AG09309 (cell line): Measurements from ENCODE around the gene SLC39A5.
A peak's percentile ranks its signal among the peaks of the same experiment; 100 is the strongest.
"Not testable (repeated sequence)": the region's sequence is repeated elsewhere in the genome, so short reads cannot be mapped to it uniquely, and the experiment has no call there.

Source experiments
- DNase-seq: peaks from one replicate; pipeline ENCODE4 v3.0.0-alpha.2; 2010; ENCODE audit warnings: low read depth
- H3K4me3 ChIP-seq: 2 replicates; pipeline ENCODE4 v1.5.1; 2011; ENCODE audit warnings: mild to moderate bottlenecking, low read depth, low read length, moderate library complexity; ENCODE audit not compliant: control insufficient read depth
- CTCF ChIP-seq: IDR thresholded peaks from 2 replicates; pipeline ENCODE4 v1.5.1; 2011; ENCODE audit warnings: mild to moderate bottlenecking, low read depth, low read length, inconsistent platforms; ENCODE audit not compliant: insufficient read depth, control insufficient read depth; ENCODE audit errors: missing control alignments

Gene SLC39A5

GRCh38 chr12:56190695-56191155 lies 39.1 kb upstream of the SLC39A5 start:
- no peak for DNase-seq
- H3K4me3 ChIP-seq = no peak overlapping the region
- TF ChIP-seq CTCF = no peak

GRCh38 chr12:56192582-56192981 lies 37.3 kb upstream of the SLC39A5 start:
- DNase-seq = no peak
- H3K4me3 ChIP-seq = no peak overlapping the region
- no peak for TF ChIP-seq CTCF

GRCh38 chr12:56193025-56193578 lies 36.7 kb upstream of the SLC39A5 start:
- DNase-seq = peak; percentile 54
- TF ChIP-seq CTCF = peak; percentile 79
- H3K4me3 ChIP-seq = no peak overlapping the region

- not testable (repeated sequence) for H3K4me3 ChIP-seq
- peak; percentile 97 for DNase-seq
These were observed 32.9 kb upstream of the SLC39A5 start for GRCh38 chr12:56196818-56197550.

- no peak for TF ChIP-seq CTCF
- H3K4me3 ChIP-seq = no peak overlapping the region
- no peak for DNase-seq
These were observed 31.8 kb upstream of the SLC39A5 start for GRCh38 chr12:56197921-56198635.

- H3K4me3 ChIP-seq = no peak overlapping the region
- DNase-seq = no peak
- no peak for TF ChIP-seq CTCF
These were observed 31.0 kb upstream of the SLC39A5 start for GRCh38 chr12:56198836-56199235.

- H3K4me3 ChIP-seq = no peak overlapping the region
- DNase-seq = no peak
- no peak for TF ChIP-seq CTCF
These were observed 27.5 kb upstream of the SLC39A5 start for GRCh38 chr12:56202366-56202765.
